ENCODE results near the gene SHF.

DNA sequence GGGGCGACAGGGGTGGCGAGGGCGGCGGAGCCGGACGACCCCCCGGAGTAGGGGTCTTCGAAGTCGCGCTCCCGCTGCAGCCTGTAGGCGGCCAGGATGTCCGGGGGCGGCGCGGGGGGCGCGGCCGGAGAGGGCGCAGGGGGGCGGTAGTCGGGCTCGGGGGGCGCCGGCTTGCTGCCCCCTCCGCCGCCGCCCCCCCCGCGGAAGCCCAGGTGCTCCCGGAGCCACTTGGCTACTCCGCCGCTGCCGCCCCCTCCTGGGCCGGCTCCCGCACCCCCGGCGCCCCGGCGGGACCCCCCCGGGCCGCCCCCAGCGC is 230 bp downstream of the SHF start:
- TF ChIP-seq POLR2AphosphoS5 (IDR thresholded peaks at IDR 0.05; ENCODE audit: borderline replicate concordance, low read depth, low read length) (no peak), EZH2 (IDR thresholded peaks at IDR 0.05) (no peak), FOXP2 (optimal IDR thresholded peaks at IDR 0.05; ENCODE audit: control extremely low read depth, extremely low read length, insufficient read depth) (no peak)
